Measurements from ENCODE around the gene GAS6. TPM values are rescaled to one million over a fixed set of nuclear protein-coding genes. Genes with fewer than 3 reads are reported as not detected.

Gene GAS6
- total RNA-seq, 1 experiment from 2014 or later, result 20.9 TPM

DNA sequence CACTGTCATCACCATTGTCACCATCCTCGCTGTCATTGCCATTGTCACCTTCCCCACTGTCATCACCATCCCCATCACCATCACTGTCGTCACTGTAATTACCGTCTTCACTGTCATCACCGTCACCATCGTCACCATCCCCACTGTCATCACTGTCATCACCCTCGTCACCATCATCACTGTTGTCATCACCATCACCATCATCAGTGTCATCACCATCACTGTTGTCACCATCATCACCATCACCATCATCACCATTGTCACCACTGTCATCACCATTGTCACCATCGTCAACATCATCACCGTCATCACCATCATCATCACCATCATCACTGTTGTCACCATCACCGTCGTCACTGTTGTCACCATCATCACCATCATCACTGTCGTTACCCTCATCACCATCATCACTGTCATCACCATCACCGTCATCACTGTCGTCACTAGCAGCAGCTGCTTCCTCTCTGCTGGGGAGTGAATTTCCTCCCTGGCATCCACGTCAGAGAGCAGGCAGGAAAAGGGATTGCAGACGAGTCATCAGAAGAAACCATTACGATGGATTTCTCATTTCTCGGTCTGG lies 77.5 kb downstream of the GAS6 start:
- Histone ChIP-seq H3K9ac (ENCODE audit: low read length) (peak overlapping the region; percentile 83; the same call in 1 of the 2 replicates), H3K36me3 (ENCODE audit: low read depth, low read length) (peaks cover 8% of the 10 kb centered on the region), H3F3A (ENCODE audit: low read length, unreplicated experiment) (no peaks in the 10 kb centered on the region), H2AFZ (ENCODE audit: low read length) (no peak overlapping the region), H3K9me2 (replicated peaks; ENCODE audit: low read length) (no peaks in the 10 kb centered on the region), H3K27me3 (ENCODE audit: low read length) (no peaks in the 10 kb centered on the region), H3K27ac (ENCODE audit: low read length) (peak overlapping the region; percentile 98), H3K79me2 (ENCODE audit: low read length) (no peaks in the 10 kb centered on the region; the same call in 1 of the 2 replicates), H3K4me3 (ENCODE audit: low read length) (no peak overlapping the region), H3K4me2 (ENCODE audit: low read length) (0 out of 2 replicates have a peak overlapping the region, but pooled peaks have one; percentile 77), H3K4me1 (ENCODE audit: insufficient read depth, low read length) (peaks cover 35% of the 10 kb centered on the region), H3K9me3 (ENCODE audit: low read length) (no peaks in the 10 kb centered on the region), H4K20me1 (ENCODE audit: low read length) (no peaks in the 10 kb centered on the region)
- ChIA-PET POLR2A (ENCODE audit: unreplicated experiment) (no interaction called here), CTCF (no interaction called here)
- no peak for TF ChIP-seq CTCF (conservative IDR thresholded peaks at IDR 0.05; ENCODE audit: low read depth, low read length)
- ATAC-seq (no peak), DNase-seq (peak; percentile 15)
- no TSS peak for BruUV-seq (replicated peaks)
- intact Hi-C loops (cut with micrococcal nuclease), result no loop called here

- peak overlapping the region; percentile 83 for H3K9ac ChIP-seq (ENCODE audit: low read length)
- no peaks in the 10 kb centered on the region for H3K27me3 ChIP-seq (ENCODE audit: low read length)
- ATAC-seq, result peak; percentile 92
- no peak overlapping the region for H2AFZ ChIP-seq (ENCODE audit: low read length)
- BruUV-seq (replicated peaks), result TSS peak; percentile 67
- H3K27ac ChIP-seq (ENCODE audit: low read length), result peak overlapping the region; percentile 99
- H3F3A ChIP-seq (ENCODE audit: low read length, unreplicated experiment), result no peaks in the 10 kb centered on the region
- no peaks in the 10 kb centered on the region; the same call in 1 of the 2 replicates for H3K79me2 ChIP-seq (ENCODE audit: low read length)
- ChIA-PET POLR2A (ENCODE audit: unreplicated experiment) (interaction anchor here (0.6 to 0.7 kb wide), 2 partner anchors 11 to 17 kb away, joined by 3 to 6 read pairs; no protein-coding TSS in a partner anchor), CTCF (interaction anchor here (0.5 kb wide), 1 partner anchor 297 kb away, joined by 5 read pairs; no protein-coding TSS in a partner anchor)
- peak overlapping the region; percentile 31; the same call in 1 of the 2 replicates for H3K4me3 ChIP-seq (ENCODE audit: low read length)
- TF ChIP-seq CTCF (conservative IDR thresholded peaks at IDR 0.05; ENCODE audit: low read depth, low read length) (no peak), EZH2phosphoT487 (IDR thresholded peaks at IDR 0.05; ENCODE audit: borderline replicate concordance, low read length) (no peak), EZH2 (IDR thresholded peaks at IDR 0.05; ENCODE audit: low read length, unreplicated experiment) (no peak)
- no peaks in the 10 kb centered on the region for H3K9me3 ChIP-seq (ENCODE audit: low read length)
- H3K9me2 ChIP-seq (replicated peaks; ENCODE audit: low read length), result no peaks in the 10 kb centered on the region
- peaks cover 35% of the 10 kb centered on the region for H3K4me1 ChIP-seq (ENCODE audit: insufficient read depth, low read length)
- intact Hi-C loops (cut with micrococcal nuclease), result loop anchor here (1.0 to 2.0 kb wide), 2 partner anchors 11 to 27 kb away; partner anchors contain the start of gene TMEM255B
- H3K4me2 ChIP-seq (ENCODE audit: low read length), result peak overlapping the region; percentile 77
- peak; percentile 97 for DNase-seq
- H4K20me1 ChIP-seq (ENCODE audit: low read length), result no peaks in the 10 kb centered on the region
- H3K36me3 ChIP-seq (ENCODE audit: low read depth, low read length), result peaks cover 8% of the 10 kb centered on the region
These were observed 78.5 kb downstream of the GAS6 start for GRCh38 chr13:113785051-113786010.
